OCI-LY1 (cell line): ENCODE results near the gene SYDE2.

Source experiments
- EZH2 ChIP-seq: fragments of 200-600 bp; sonication (generic), shearing (Covaris generic); IDR thresholded peaks from 2 replicates; pipeline ENCODE4 v1.8.0; 2017; ENCODE audit warnings: borderline replicate concordance, mixed run types, mild to moderate bottlenecking, antibody characterized with exemption, low read length, moderate library complexity, mixed read lengths
- TF ChIP-seq, protein P1 (sequence below): fragments of 200-600 bp; sonication (generic), shearing (Covaris generic); IDR thresholded peaks from 2 replicates; pipeline ENCODE4 v1.5.1; 2017; ENCODE audit warnings: mild to moderate bottlenecking, antibody characterized with exemption, low read length, moderate library complexity, mixed read lengths

DNA sequence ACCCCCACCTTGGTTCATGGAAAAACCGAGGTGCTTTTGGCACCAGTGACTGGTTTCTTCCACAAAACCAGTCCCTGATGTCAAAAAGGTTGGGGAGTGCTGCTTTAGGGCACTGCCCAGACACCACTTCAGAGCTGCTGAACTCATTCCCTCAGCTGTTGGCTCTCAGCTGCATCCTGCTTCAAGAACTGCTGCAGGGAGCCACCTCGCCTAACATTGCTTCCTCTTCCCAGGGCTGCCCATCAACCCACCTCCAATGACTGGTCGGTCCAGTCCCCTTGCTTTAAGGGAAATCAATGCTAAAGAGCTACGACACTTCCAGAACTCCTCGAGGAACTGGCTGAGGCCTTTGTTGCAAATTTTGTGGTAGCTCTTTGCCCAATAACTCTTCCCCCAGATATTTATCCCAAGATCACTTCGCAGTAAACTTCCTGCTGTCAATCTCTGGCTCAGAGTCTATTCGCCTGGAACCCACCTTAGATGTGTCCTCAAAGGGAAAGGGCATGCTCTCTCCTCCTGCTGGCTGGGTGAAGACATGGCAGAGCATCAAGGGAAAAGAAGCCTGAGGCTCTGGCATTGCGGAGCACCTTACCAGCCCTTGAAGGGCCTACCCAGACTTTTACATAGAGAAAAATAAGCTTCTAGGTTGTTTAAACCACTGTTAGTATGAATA, 29.6 kb upstream of the SYDE2 start:
- TF ChIP-seq, protein P1, sequence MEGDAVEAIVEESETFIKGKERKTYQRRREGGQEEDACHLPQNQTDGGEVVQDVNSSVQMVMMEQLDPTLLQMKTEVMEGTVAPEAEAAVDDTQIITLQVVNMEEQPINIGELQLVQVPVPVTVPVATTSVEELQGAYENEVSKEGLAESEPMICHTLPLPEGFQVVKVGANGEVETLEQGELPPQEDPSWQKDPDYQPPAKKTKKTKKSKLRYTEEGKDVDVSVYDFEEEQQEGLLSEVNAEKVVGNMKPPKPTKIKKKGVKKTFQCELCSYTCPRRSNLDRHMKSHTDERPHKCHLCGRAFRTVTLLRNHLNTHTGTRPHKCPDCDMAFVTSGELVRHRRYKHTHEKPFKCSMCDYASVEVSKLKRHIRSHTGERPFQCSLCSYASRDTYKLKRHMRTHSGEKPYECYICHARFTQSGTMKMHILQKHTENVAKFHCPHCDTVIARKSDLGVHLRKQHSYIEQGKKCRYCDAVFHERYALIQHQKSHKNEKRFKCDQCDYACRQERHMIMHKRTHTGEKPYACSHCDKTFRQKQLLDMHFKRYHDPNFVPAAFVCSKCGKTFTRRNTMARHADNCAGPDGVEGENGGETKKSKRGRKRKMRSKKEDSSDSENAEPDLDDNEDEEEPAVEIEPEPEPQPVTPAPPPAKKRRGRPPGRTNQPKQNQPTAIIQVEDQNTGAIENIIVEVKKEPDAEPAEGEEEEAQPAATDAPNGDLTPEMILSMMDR: peak; percentile 33
- TF ChIP-seq EZH2: no peak
